Upper lobe of left lung (tissue), 4 donors: ENCODE measurements around the gene PRKAG2.

ENCODE experiments used
- CTCF ChIP-seq, 6 experiments: fragments of 450-650 bp in 4 of 6; fragments of 200-600 bp in 2 of 6; sonication (generic) in 2 of 6; IDR thresholded peaks; one replicate each; pipeline ENCODE4 v1.5.1; 2016 to 2019; ENCODE audit warnings: antibody characterized with exemption in 6 of 6
- POLR2A ChIP-seq, 4 donors: fragments of 450-650 bp; IDR thresholded peaks; one replicate each; pipeline ENCODE4 v1.5.1; 2016 to 2017; ENCODE audit warnings: antibody characterized with exemption in 4 of 4, mild to moderate bottlenecking in 2 of 4

DNA sequence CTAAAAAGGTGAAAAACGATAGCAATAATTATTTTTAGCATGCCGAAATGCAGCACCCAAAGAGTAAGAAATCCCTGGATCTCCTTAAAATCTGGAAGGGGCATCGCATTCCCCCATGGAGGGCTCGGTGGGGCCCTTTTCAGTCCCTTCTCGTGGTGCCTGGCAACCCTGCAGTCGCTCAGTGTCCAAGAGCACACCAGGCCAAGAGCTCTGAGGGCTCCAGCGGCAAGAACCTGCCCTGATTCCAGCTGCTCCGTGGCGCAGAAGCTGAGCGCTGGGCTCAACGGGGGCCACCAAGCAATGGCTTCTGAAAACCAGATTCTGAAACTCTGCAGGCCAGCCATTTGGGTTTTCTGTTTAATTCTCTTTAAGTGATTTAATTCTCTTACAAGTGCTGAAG lies 131.2 kb downstream of the PRKAG2 start:
- TF ChIP-seq CTCF (IDR thresholded peaks at IDR 0.05) = no peak
- no peak for TF ChIP-seq POLR2A (IDR thresholded peaks at IDR 0.05)
